T-helper 2 cell (primary cell): ENCODE results near the gene VSX1.

Experiments
- DNase-seq, 5 experiments: peaks; one replicate each; pipeline versions ENCODE4 v3.0.0 to v3.0.0-alpha.2; 2012 to 2022

Gene VSX1

GRCh38 chr20:25039697-25040437, 42.1 kb downstream of the VSX1 start:
- no peak for DNase-seq

- no peak for DNase-seq
Measured at GRCh38 chr20:25038591-25039015, 43.3 kb downstream of the VSX1 start.

- no peak for DNase-seq
Measured at GRCh38 chr20:25038103-25038410, 43.9 kb downstream of the VSX1 start.

GRCh38 chr20:25037288-25038102, 44.4 kb downstream of the VSX1 start:
- DNase-seq = no peak

- DNase-seq = no peak
Measured at GRCh38 chr20:25036331-25036936, 45.5 kb downstream of the VSX1 start.

- peak in 1 of 5 experiments; percentile 62 for DNase-seq
Measured at GRCh38 chr20:25035921-25036320, 46.0 kb downstream of the VSX1 start.

- DNase-seq = no peak
Measured at GRCh38 chr20:25033924-25034300, 48.0 kb downstream of the VSX1 start.

GRCh38 chr20:25033265-25033923, 48.5 kb downstream of the VSX1 start:
- DNase-seq = no peak

- no peak for DNase-seq
Measured at GRCh38 chr20:25032478-25033264, 49.3 kb downstream of the VSX1 start.

GRCh38 chr20:25032065-25032477, 49.9 kb downstream of the VSX1 start:
- no peak for DNase-seq

- DNase-seq = no peak
Measured at GRCh38 chr20:25031241-25031640, 50.7 kb downstream of the VSX1 start.

GRCh38 chr20:25030649-25031207, 51.2 kb downstream of the VSX1 start:
- DNase-seq = no peak

- no peak for DNase-seq
Measured at GRCh38 chr20:25030007-25030648, 51.8 kb downstream of the VSX1 start.

GRCh38 chr20:25025986-25026605, 55.8 kb downstream of the VSX1 start:
- no peak for DNase-seq
